Measurements from ENCODE around the gene PTPRR. TPM values are rescaled to one million over a fixed set of nuclear protein-coding genes. Genes with fewer than 3 reads are reported as not detected.

PTPRR gene
- total RNA-seq, 4 donors from 2014 or later = 1.3 to 1.5 TPM; not detected in 2

DNA sequence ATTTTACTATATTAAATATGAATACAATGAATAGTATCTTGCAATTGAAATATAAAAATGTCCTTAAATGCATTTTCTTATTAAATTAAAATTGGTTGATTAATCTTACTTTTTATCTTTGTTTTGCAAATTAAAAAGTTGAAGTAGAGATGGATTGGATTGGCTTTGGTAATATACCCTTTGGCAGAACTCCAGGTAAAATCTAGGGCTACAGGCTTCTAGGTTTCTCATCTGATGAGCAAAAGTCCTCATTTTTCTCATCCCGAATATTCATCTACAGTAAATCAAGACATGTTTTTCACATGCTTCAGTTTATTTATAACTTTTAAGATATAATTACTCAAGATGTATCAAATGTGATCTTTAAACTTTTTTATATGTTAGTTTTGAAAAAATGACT is 2.2 kb downstream of the PTPRR start:
- TF ChIP-seq, protein P1, sequence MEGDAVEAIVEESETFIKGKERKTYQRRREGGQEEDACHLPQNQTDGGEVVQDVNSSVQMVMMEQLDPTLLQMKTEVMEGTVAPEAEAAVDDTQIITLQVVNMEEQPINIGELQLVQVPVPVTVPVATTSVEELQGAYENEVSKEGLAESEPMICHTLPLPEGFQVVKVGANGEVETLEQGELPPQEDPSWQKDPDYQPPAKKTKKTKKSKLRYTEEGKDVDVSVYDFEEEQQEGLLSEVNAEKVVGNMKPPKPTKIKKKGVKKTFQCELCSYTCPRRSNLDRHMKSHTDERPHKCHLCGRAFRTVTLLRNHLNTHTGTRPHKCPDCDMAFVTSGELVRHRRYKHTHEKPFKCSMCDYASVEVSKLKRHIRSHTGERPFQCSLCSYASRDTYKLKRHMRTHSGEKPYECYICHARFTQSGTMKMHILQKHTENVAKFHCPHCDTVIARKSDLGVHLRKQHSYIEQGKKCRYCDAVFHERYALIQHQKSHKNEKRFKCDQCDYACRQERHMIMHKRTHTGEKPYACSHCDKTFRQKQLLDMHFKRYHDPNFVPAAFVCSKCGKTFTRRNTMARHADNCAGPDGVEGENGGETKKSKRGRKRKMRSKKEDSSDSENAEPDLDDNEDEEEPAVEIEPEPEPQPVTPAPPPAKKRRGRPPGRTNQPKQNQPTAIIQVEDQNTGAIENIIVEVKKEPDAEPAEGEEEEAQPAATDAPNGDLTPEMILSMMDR (IDR thresholded peaks at IDR 0.05; ENCODE audit: low read depth) = no peak

DNA sequence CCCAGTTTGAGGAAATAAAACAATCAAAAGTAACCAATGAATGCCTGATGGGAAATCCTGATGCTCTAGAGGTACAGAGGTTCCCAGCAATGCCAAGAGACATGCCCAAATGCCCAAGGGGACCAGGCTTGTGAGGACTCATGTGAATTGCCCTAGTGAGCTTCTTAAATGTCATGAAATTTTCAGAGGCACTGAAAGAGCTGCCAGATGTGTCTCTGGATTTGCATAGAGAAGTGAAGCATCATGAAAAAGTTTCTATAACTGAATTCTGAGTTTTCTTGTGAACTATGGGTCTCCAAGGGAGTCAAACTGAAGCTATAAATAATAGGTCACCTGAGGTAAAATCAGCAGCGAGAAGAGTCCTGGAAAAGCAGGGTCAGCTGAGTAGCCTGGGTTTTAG is 9.9 kb downstream of the PTPRR start:
- TF ChIP-seq, protein P1 (IDR thresholded peaks at IDR 0.05; ENCODE audit: low read depth) = no peak

DNA sequence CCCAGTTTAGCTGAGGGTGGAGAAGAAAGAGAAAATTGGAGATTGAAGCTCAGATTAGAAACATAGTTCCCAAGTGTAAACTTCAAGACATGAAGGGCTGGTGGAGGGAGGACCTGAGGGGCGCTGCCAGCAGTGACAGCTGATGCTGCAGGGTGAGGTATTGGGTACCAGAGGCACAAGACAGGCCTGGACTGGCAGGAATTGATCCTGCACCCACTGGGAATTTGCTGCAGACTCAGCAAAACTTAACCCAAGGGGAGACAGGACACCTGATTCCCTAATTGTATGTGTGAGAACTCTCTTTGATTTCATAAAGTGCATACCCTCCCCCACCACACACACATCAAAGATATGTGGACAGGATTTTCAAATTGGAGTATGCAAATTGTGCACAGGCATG is 11.6 kb downstream of the PTPRR start:
- TF ChIP-seq, protein P1 (IDR thresholded peaks at IDR 0.05; ENCODE audit: low read depth) = no peak

DNA sequence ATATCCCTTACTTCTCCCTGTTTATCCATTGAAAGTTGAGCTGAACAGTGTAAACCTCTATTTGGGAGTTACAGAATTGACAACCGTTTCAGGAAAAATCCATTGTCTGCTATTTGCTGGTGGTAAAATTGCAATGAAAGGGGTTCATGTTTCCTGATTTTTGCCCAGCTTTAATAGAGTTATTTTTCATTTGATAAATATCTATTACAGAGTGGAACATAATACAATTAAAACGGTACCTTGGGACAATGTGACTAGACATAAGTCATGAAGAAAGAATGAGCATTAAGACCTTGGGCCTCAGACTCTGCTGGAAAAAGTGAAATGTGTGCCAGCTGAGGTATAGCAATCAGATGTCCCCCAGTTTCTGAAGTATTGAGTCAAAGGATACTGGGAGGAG is 13.1 kb downstream of the PTPRR start:
- TF ChIP-seq, protein P1 (IDR thresholded peaks at IDR 0.05; ENCODE audit: low read depth) = no peak

GRCh38 chr12:70895956-70896355 is 24.6 kb downstream of the PTPRR start:
- TF ChIP-seq, protein P1 (IDR thresholded peaks at IDR 0.05; ENCODE audit: low read depth) = no peak

GRCh38 chr12:70892593-70892992 is 27.9 kb downstream of the PTPRR start:
- TF ChIP-seq, protein P1 (IDR thresholded peaks at IDR 0.05; ENCODE audit: low read depth) = no peak

- TF ChIP-seq, protein P1 (IDR thresholded peaks at IDR 0.05; ENCODE audit: low read depth) = no peak
Measured at GRCh38 chr12:70890895-70891832, 29.4 kb downstream of the PTPRR start.
